ENCODE measurements around the gene LRP8. TPM values are rescaled to one million over a fixed set of nuclear protein-coding genes. Genes with fewer than 3 reads are reported as not detected.
A peak's percentile ranks its signal among the peaks of the same experiment; 100 is the strongest.

LRP8 gene
- total RNA-seq, 3 donors from 2014 or later = 1.6 to 14.7 (median 6.3) TPM

DNA sequence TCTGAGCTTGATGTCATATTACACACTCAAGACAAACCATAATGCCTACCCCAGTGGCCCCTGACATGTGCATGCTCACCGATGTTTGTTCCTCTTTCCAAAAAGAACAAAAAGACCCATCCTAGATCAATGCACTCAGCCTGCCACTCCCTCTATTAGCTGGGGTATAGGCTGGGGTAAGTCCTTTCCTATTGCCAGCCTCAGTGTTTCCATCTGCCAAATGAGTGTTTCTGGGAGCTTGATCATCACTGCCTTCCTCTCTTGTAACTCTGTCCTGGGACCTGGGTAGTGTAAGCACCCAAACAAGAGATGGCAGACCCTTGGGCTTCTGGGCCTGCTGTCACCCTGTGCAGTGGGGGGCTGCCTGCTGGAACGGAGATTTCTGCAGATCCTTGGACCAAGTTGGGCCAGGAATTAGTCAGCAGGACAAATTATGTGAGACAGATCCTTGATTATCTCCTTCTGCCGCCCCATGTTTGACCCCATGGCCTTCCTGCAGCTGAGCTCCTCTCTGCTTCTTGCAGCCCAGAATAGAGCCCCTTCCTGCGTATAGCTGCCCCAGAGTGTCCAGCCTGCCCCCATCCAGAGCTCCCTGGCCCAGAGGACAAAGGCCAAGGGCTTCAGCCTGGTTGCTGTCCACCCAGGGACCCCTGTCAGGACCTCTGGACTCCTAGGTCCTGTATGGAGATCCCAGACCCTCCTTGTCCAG lies 31.5 kb upstream of the LRP8 start:
- Histone ChIP-seq H3K27ac (no peak overlapping the region), H3K27me3 (no peaks in the 10 kb centered on the region), H3K9me3 (peaks cover 4 to 15% of the 10 kb centered on the region in 2 donors), H3K36me3 (no peaks in the 10 kb centered on the region), H3K4me3 (no peak overlapping the region), H3K4me1 (no peaks in the 10 kb centered on the region)
- TF ChIP-seq POLR2AphosphoS5 (IDR thresholded peaks at IDR 0.05) = no peak
- intact Hi-C loops (cut with DNase I; ENCODE audit: low total_unique reads) = no loop called here
- peak in 1 of 2 donors; percentile 33 for DNase-seq (ENCODE audit: low spot score in 2 of 2)

GRCh38 chr1:53356637-53357036 lies 28.8 kb upstream of the LRP8 start:
- H3K4me1 ChIP-seq = no peaks in the 10 kb centered on the region
- no peaks in the 10 kb centered on the region for H3K36me3 ChIP-seq
- peaks cover 4 to 15% of the 10 kb centered on the region in 2 donors for H3K9me3 ChIP-seq
- H3K27me3 ChIP-seq = no peaks in the 10 kb centered on the region
- H3K27ac ChIP-seq = no peak overlapping the region
- DNase-seq (ENCODE audit: low spot score in 2 of 2) = no peak
- intact Hi-C loops (cut with DNase I; ENCODE audit: low total_unique reads) = no loop called here
- no peak for TF ChIP-seq POLR2A (IDR thresholded peaks at IDR 0.05)
- TF ChIP-seq POLR2AphosphoS5 (IDR thresholded peaks at IDR 0.05) = no peak
- no peak for TF ChIP-seq CTCF (IDR thresholded peaks at IDR 0.05)
- no peak overlapping the region for H3K4me3 ChIP-seq

DNA sequence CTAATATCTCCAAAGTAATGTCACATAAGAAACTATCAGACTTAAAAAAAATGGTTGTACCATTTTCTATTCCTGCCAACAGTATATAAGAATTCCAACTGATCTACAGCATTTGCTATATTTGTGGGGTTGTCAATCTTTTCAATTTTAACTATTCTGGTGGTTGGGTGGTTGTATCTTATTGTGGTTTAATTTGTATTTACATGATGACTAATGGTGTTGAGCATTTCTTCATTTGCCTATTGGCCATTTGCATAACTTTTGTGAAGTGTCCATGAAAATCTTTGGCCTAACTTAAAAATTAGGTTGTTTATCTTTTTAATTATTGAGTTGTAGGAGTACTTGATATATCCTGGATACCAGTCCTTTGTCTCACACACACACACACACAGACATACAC lies 26.2 kb upstream of the LRP8 start:
- H3K4me1 ChIP-seq = no peaks in the 10 kb centered on the region
- H3K27ac ChIP-seq = no peak overlapping the region
- TF ChIP-seq CTCF (IDR thresholded peaks at IDR 0.05) (no peak), POLR2A (IDR thresholded peaks at IDR 0.05) (no peak), POLR2AphosphoS5 (IDR thresholded peaks at IDR 0.05) (no peak)
- intact Hi-C loops (cut with DNase I; ENCODE audit: low total_unique reads) = no loop called here
- no peak overlapping the region for H3K4me3 ChIP-seq
- H3K36me3 ChIP-seq = no peaks in the 10 kb centered on the region
- H3K9me3 ChIP-seq = peaks cover 4 to 15% of the 10 kb centered on the region in 2 donors
- no peaks in the 10 kb centered on the region for H3K27me3 ChIP-seq
- DNase-seq (ENCODE audit: low spot score in 2 of 2) = no peak

DNA sequence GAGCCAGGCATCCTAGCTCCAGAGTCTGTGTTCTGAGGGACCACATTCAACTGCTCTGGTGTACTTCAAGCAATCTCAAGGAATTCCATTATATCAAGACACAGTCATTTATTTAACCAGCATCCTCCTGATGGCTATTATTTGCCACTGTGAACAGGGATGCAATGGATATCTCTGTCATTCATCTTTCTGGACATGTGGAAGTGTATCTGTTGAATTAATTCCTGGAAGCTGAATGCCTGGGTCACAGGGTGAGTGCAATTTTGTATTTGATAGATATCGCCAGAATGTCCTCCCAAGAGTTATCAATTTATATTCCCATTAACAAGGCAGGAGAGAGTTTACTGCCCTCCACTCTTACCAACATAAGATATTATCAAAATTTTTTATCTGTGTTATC lies 24.7 kb upstream of the LRP8 start:
- no peak for DNase-seq (ENCODE audit: low spot score in 2 of 2)
- Histone ChIP-seq H3K9me3 (peaks cover 0 to 4% of the 10 kb centered on the region in 2 donors), H3K27ac (no peak overlapping the region), H3K27me3 (no peaks in the 10 kb centered on the region), H3K4me1 (no peaks in the 10 kb centered on the region), H3K36me3 (no peaks in the 10 kb centered on the region), H3K4me3 (no peak overlapping the region)
- TF ChIP-seq CTCF (IDR thresholded peaks at IDR 0.05) (no peak), POLR2A (IDR thresholded peaks at IDR 0.05) (no peak), POLR2AphosphoS5 (IDR thresholded peaks at IDR 0.05) (no peak)
- intact Hi-C loops (cut with DNase I; ENCODE audit: low total_unique reads) = no loop called here

- H3K36me3 ChIP-seq = no peaks in the 10 kb centered on the region
- no peak overlapping the region for H3K4me3 ChIP-seq
- H3K27me3 ChIP-seq = no peaks in the 10 kb centered on the region
- H3K9me3 ChIP-seq = no peaks in the 10 kb centered on the region
- DNase-seq (ENCODE audit: low spot score in 2 of 2) = peak in 1 of 2 donors; percentile 5
- TF ChIP-seq POLR2AphosphoS5 (IDR thresholded peaks at IDR 0.05) = no peak
- TF ChIP-seq POLR2A (IDR thresholded peaks at IDR 0.05) = no peak
- TF ChIP-seq CTCF (IDR thresholded peaks at IDR 0.05) = no peak
- intact Hi-C loops (cut with DNase I; ENCODE audit: low total_unique reads) = no loop called here
- H3K4me1 ChIP-seq = no peaks in the 10 kb centered on the region
- H3K27ac ChIP-seq = no peak overlapping the region
Observed at GRCh38 chr1:53350853-53351767, 23.2 kb upstream of the LRP8 start.
